HCT116 (cell line): ENCODE results near the gene SOWAHC. TPM values are rescaled to one million over a fixed set of nuclear protein-coding genes. Genes with fewer than 3 reads are reported as not detected.

Experiments used
- ATAC-seq: fragments of 200-7000 bp; cut with Tn5 transposase; 2 replicates; pipeline ENCODE4 v1.9.1; 2020; ENCODE audit warnings: mild to moderate bottlenecking, moderate library complexity
- BruUV-seq: library from RNA; stranded (reverse); fragments of 400-500 nt; replicated peaks from 2 replicates; lab custom pipeline; 2021; lab: Mats Ljungman, UMichigan
- CTCF ChIA-PET: fragments of 300-600 bp; sonication (Branson Sonifier 250); formaldehyde crosslinking; loops from one replicate; lab custom pipeline; 2021; ENCODE audit warnings: antibody characterized with exemption; lab: Charles Lee
- POLR2A ChIA-PET: fragments of 300-600, 350-600 bp; sonication (Branson Sonifier 250); formaldehyde crosslinking; loops from one replicate; lab custom pipeline; 2021; ENCODE audit warnings: antibody characterized with exemption; lab: Charles Lee
- RAD21 ChIA-PET, 2 experiments: fragments of 300-600 bp; sonication (Branson Sonifier 250); formaldehyde crosslinking; loops; one replicate each; lab custom pipeline; 2023; ENCODE audit warnings: low total read pairs in 2 of 2; ENCODE audit not compliant: uncharacterized antibody in 2 of 2, unreplicated experiment in 2 of 2, low non-redundant PET in 1 of 2; lab: Charles Lee
- DNase-seq: peaks from one replicate; pipeline ENCODE4 v3.0.0-alpha.2; 2010; ENCODE audit warnings: low read depth, low spot score
- H2AFZ ChIP-seq: fragments of 200-600 bp; shearing (Covaris generic), sonication (generic); 2 replicates; pipeline ENCODE4 v1.6.1; 2017; ENCODE audit warnings: low read depth, mixed run types, mixed read lengths, antibody characterized with exemption, low read length; ENCODE audit not compliant: poor library complexity, severe bottlenecking
- H3K27ac ChIP-seq: 2 replicates; pipeline ENCODE4 v1.5.1; 2012; ENCODE audit warnings: low read depth, low read length
- H3K27me3 ChIP-seq: fragments of 200-600 bp; sonication (generic); 2 replicates; pipeline ENCODE4 v1.6.1; 2016; ENCODE audit warnings: mixed run types, low read length, mixed read lengths; ENCODE audit not compliant: insufficient read depth
- H3K36me3 ChIP-seq, 2 experiments: fragments of 200-500 bp in 1 of 2; fragments of 200-600 bp in 1 of 2; sonication (Bioruptor generic) in 1 of 2; sonication (generic) in 1 of 2; 2 replicates each; pipeline versions ENCODE4 v1.5.1 to v1.6.1; 2014 to 2016; ENCODE audit warnings: low read length in 2 of 2, inconsistent platforms in 1 of 2, mixed read lengths in 1 of 2, mixed run types in 1 of 2; ENCODE audit not compliant: insufficient read depth in 2 of 2, control insufficient read depth in 1 of 2
- H3K4me1 ChIP-seq, 2 experiments: fragments of 200-600 bp in 1 of 2; sonication (generic) in 1 of 2; 2 replicates each; pipeline versions ENCODE4 v1.5.1 to v1.6.1; 2012 to 2017; ENCODE audit warnings: low read length in 2 of 2, inconsistent platforms in 1 of 2, mild to moderate bottlenecking in 1 of 2, mixed read lengths in 1 of 2, mixed run types in 1 of 2, moderate library complexity in 1 of 2; ENCODE audit not compliant: insufficient read depth in 2 of 2, control insufficient read depth in 1 of 2
- H3K4me2 ChIP-seq: fragments of 200-600 bp; sonication (generic); 2 replicates; pipeline ENCODE4 v1.6.1; 2017; ENCODE audit warnings: mixed run types, low read length, mixed read lengths
- H3K4me3 ChIP-seq, 2 experiments: fragments of 200-600 bp in 1 of 2; sonication (generic) in 1 of 2; replicated peaks in 1 of 2; 2 replicates each; pipeline ENCODE4 v1.5.1; 2011 to 2016; ENCODE audit warnings: low read length in 2 of 2, control low read depth in 1 of 2, low read depth in 1 of 2, mild to moderate bottlenecking in 1 of 2, mixed read lengths in 1 of 2, mixed run types in 1 of 2
- H3K79me2 ChIP-seq: fragments of 200-600 bp; sonication (generic); 2 replicates; pipeline ENCODE4 v1.6.1; 2017; ENCODE audit warnings: mild to moderate bottlenecking, mixed run types, low read length, moderate library complexity, mixed read lengths; ENCODE audit not compliant: insufficient read depth
- H3K9ac ChIP-seq: fragments of 200-600 bp; sonication (generic); 2 replicates; pipeline ENCODE4 v1.6.1; 2016; ENCODE audit warnings: low read length, mixed read lengths
- H3K9me2 ChIP-seq: fragments of 200-600 bp; sonication (generic), shearing (Covaris generic); 2 replicates; pipeline ENCODE4 v1.6.1; 2017; ENCODE audit warnings: mixed run types, mild to moderate bottlenecking, moderate library complexity; ENCODE audit not compliant: insufficient read depth
- H3K9me3 ChIP-seq, 2 experiments: fragments of 200-500 bp in 1 of 2; fragments of 200-600 bp in 1 of 2; sonication (Bioruptor generic) in 1 of 2; sonication (generic) in 1 of 2; 2 replicates each; pipeline ENCODE4 v1.6.1; 2014 to 2017; ENCODE audit warnings: low read length in 2 of 2, mixed read lengths in 2 of 2, inconsistent platforms in 1 of 2, low read depth in 1 of 2, mild to moderate bottlenecking in 1 of 2, mixed run types in 1 of 2, moderate library complexity in 1 of 2; ENCODE audit not compliant: control insufficient read depth in 1 of 2, insufficient read depth in 1 of 2
- H4K20me1 ChIP-seq: fragments of 200-600 bp; sonication (generic), shearing (Covaris generic); 2 replicates; pipeline ENCODE4 v1.6.1; 2017; ENCODE audit warnings: mixed run types, mild to moderate bottlenecking, moderate library complexity; ENCODE audit not compliant: insufficient read depth
- CEBPB ChIP-seq: IDR thresholded peaks from 2 replicates; pipeline ENCODE4 v1.6.1; 2012; ENCODE audit warnings: low read depth
- EGR1 ChIP-seq: IDR thresholded peaks from 2 replicates; pipeline ENCODE4 v1.6.1; 2012; ENCODE audit warnings: low read depth
- EZH2 ChIP-seq: fragments of 200-600 bp; sonication (generic); IDR thresholded peaks from 2 replicates; pipeline ENCODE4 v1.6.1; 2017; ENCODE audit warnings: antibody characterized with exemption, mixed run types
- POLR2AphosphoS5 ChIP-seq: IDR thresholded peaks from 2 replicates; pipeline ENCODE4 v1.6.1; 2011; ENCODE audit warnings: mild to moderate bottlenecking, low read depth, low read length, moderate library complexity
- SIN3A ChIP-seq: IDR thresholded peaks from 2 replicates; pipeline ENCODE4 v1.6.1; 2012; ENCODE audit warnings: low read depth
- SP1 ChIP-seq: IDR thresholded peaks from 2 replicates; pipeline ENCODE4 v1.6.1; 2012; ENCODE audit warnings: low read depth
- YY1 ChIP-seq: IDR thresholded peaks from 2 replicates; pipeline ENCODE4 v1.6.1; 2011; ENCODE audit warnings: low read length, low read depth, moderate library complexity, mild to moderate bottlenecking; ENCODE audit not compliant: insufficient replicate concordance; ENCODE audit errors: extremely low read depth
- intact Hi-C: fragments of 100-400 bp; cut with micrococcal nuclease; formaldehyde crosslinking; loops from 2 replicates; pipeline ENCODE4 v1.10.0; 2022
- total RNA-seq: library from RNA; stranded (reverse); gene quantifications from one replicate; pipeline ENCODE4 v1.2.1, GENCODE V29; 2021; ENCODE audit not compliant: unreplicated experiment
- TF ChIP-seq, protein P1 (sequence below): IDR thresholded peaks from 2 replicates; pipeline ENCODE4 v1.6.1; 2011; ENCODE audit warnings: mild to moderate bottlenecking, low read length, moderate library complexity; ENCODE audit not compliant: insufficient replicate concordance; ENCODE audit errors: extremely low read depth
- TF ChIP-seq, protein P2 (sequence below), 3 experiments: fragments of 200-600 bp in 1 of 3; sonication (generic) in 1 of 3; IDR thresholded peaks in 2 of 3; conservative IDR thresholded peaks in 1 of 3; 2 replicates each; pipeline ENCODE4 v1.5.1; 2012 to 2017; ENCODE audit warnings: low read depth in 2 of 3, low read length in 2 of 3, antibody characterized with exemption in 1 of 3, borderline replicate concordance in 1 of 3, control low read depth in 1 of 3, mild to moderate bottlenecking in 1 of 3, mixed read lengths in 1 of 3, mixed run types in 1 of 3, moderate library complexity in 1 of 3; ENCODE audit not compliant: insufficient read depth in 1 of 3

SOWAHC gene
- total RNA-seq, 1 experiment from 2014 or later: 16.6 TPM

GRCh38 chr2:109649736-109650695 is 35.9 kb downstream of the SOWAHC start (continued):
- TF ChIP-seq, protein P1, sequence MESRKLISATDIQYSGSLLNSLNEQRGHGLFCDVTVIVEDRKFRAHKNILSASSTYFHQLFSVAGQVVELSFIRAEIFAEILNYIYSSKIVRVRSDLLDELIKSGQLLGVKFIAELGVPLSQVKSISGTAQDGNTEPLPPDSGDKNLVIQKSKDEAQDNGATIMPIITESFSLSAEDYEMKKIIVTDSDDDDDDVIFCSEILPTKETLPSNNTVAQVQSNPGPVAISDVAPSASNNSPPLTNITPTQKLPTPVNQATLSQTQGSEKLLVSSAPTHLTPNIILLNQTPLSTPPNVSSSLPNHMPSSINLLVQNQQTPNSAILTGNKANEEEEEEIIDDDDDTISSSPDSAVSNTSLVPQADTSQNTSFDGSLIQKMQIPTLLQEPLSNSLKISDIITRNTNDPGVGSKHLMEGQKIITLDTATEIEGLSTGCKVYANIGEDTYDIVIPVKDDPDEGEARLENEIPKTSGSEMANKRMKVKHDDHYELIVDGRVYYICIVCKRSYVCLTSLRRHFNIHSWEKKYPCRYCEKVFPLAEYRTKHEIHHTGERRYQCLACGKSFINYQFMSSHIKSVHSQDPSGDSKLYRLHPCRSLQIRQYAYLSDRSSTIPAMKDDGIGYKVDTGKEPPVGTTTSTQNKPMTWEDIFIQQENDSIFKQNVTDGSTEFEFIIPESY: no peak
- no peak for TF ChIP-seq EZH2
- TF ChIP-seq, all 23 proteins: peak for 0

- no peaks in the 10 kb centered on the region for H3K79me2 ChIP-seq
- no peaks in the 10 kb centered on the region for H3K9me2 ChIP-seq
- intact Hi-C loops: no loop called here
- ATAC-seq: no peak
- no peak overlapping the region for H2AFZ ChIP-seq
- no peak overlapping the region for H3K4me3 ChIP-seq
- H3K36me3 ChIP-seq: no peaks in the 10 kb centered on the region
- ChIA-PET POLR2A (no interaction called here), RAD21 (no interaction called here), CTCF (interaction anchor here (0.8 kb wide), 1 partner anchor 25 kb away, joined by 3 read pairs; no protein-coding TSS in a partner anchor)
- no TSS peak for BruUV-seq
- no peaks in the 10 kb centered on the region for H4K20me1 ChIP-seq
- no peaks in the 10 kb centered on the region for H3K4me1 ChIP-seq
- no peak overlapping the region for H3K27ac ChIP-seq
- no peak for DNase-seq
- H3K4me2 ChIP-seq: no peak overlapping the region
- no peaks in the 10 kb centered on the region for H3K9me3 ChIP-seq
- H3K9ac ChIP-seq: no peak overlapping the region
- no peak for TF ChIP-seq YY1
- TF ChIP-seq SP1: no peak
- TF ChIP-seq EGR1: no peak
- TF ChIP-seq SIN3A: no peak
- no peak for TF ChIP-seq POLR2AphosphoS5
- TF ChIP-seq, protein P2, sequence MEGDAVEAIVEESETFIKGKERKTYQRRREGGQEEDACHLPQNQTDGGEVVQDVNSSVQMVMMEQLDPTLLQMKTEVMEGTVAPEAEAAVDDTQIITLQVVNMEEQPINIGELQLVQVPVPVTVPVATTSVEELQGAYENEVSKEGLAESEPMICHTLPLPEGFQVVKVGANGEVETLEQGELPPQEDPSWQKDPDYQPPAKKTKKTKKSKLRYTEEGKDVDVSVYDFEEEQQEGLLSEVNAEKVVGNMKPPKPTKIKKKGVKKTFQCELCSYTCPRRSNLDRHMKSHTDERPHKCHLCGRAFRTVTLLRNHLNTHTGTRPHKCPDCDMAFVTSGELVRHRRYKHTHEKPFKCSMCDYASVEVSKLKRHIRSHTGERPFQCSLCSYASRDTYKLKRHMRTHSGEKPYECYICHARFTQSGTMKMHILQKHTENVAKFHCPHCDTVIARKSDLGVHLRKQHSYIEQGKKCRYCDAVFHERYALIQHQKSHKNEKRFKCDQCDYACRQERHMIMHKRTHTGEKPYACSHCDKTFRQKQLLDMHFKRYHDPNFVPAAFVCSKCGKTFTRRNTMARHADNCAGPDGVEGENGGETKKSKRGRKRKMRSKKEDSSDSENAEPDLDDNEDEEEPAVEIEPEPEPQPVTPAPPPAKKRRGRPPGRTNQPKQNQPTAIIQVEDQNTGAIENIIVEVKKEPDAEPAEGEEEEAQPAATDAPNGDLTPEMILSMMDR (IDR thresholded peaks at IDR 0.05 in 2 of 3, conservative IDR thresholded peaks at IDR 0.05 in 1 of 3; ENCODE audit: borderline replicate concordance in 1 of 3, insufficient read depth in 1 of 3, low read depth in 2 of 3, low read length in 2 of 3): no peak
- TF ChIP-seq CEBPB: no peak
- no peaks in the 10 kb centered on the region for H3K27me3 ChIP-seq
Measured at GRCh38 chr2:109654326-109655050, 40.3 kb downstream of the SOWAHC start.
